HTR-8/SVneo (cell line): ENCODE results near the gene FBRSL1.
"Not testable (repeated sequence)": the region's sequence is repeated elsewhere in the genome, so short reads cannot be mapped to it uniquely, and the experiment has no call there.

Experiments used
- DNase-seq: peaks from one replicate; pipeline ENCODE4 v3.0.0; 2011; ENCODE audit warnings: low spot score, mixed read lengths; ENCODE audit not compliant: insufficient read length
- FAIRE-seq: peaks from 2 replicates; lab custom pipeline; 2011; peaks lifted over from hg19 to GRCh38; lab: Jason Lieb, UNC

The FBRSL1 gene

GRCh38 chr12:132520421-132521199, 30.7 kb downstream of the FBRSL1 start:
- FAIRE-seq: no peak
- DNase-seq: no peak

GRCh38 chr12:132521200-132521580, 31.2 kb downstream of the FBRSL1 start:
- DNase-seq: no peak
- no peak for FAIRE-seq

GRCh38 chr12:132521712-132522292, 31.9 kb downstream of the FBRSL1 start:
- no peak for FAIRE-seq
- DNase-seq: no peak

GRCh38 chr12:132522592-132523380, 32.8 kb downstream of the FBRSL1 start:
- DNase-seq (no peak), FAIRE-seq (no peak)

GRCh38 chr12:132523576-132524331, 33.8 kb downstream of the FBRSL1 start:
- DNase-seq (peak; percentile 70), FAIRE-seq (peak; percentile 60)

GRCh38 chr12:132524405-132524804, 34.5 kb downstream of the FBRSL1 start:
- DNase-seq (no peak), FAIRE-seq (no peak)

GRCh38 chr12:132525011-132525832, 35.3 kb downstream of the FBRSL1 start:
- FAIRE-seq (no peak), DNase-seq (no peak)

- FAIRE-seq (no peak), DNase-seq (no peak)
Measured at GRCh38 chr12:132525833-132526455, 36.0 kb downstream of the FBRSL1 start.

GRCh38 chr12:132527186-132527882, 37.4 kb downstream of the FBRSL1 start:
- DNase-seq (no peak), FAIRE-seq (no peak)

- FAIRE-seq: no peak
- no peak for DNase-seq
Measured at GRCh38 chr12:132527883-132528264, 37.9 kb downstream of the FBRSL1 start.

GRCh38 chr12:132528564-132529106, 38.7 kb downstream of the FBRSL1 start:
- DNase-seq: no peak
- no peak for FAIRE-seq

GRCh38 chr12:132529156-132529839, 39.3 kb downstream of the FBRSL1 start:
- no peak for FAIRE-seq

GRCh38 chr12:132529906-132530305, 40.0 kb downstream of the FBRSL1 start:
- FAIRE-seq (no peak), DNase-seq (no peak)

More at GRCh38 chr12:132529156-132529839, 39.3 kb downstream of the FBRSL1 start:
- DNase-seq: no peak

- DNase-seq: no peak
- FAIRE-seq: no peak
Measured at GRCh38 chr12:132530447-132530846, 40.5 kb downstream of the FBRSL1 start.

GRCh38 chr12:132530851-132531250, 40.9 kb downstream of the FBRSL1 start:
- no peak for FAIRE-seq

GRCh38 chr12:132532711-132533583, 43.0 kb downstream of the FBRSL1 start:
- FAIRE-seq, DNase-seq: not testable (repeated sequence)

More at GRCh38 chr12:132530851-132531250, 40.9 kb downstream of the FBRSL1 start:
- DNase-seq: no peak

GRCh38 chr12:132533584-132533958, 43.6 kb downstream of the FBRSL1 start:
- DNase-seq (no peak), FAIRE-seq (peak; percentile 16)
